Coronary artery (tissue), 2 donors: ENCODE data around the gene BRS3.

Experiments used
- DNase-seq: peaks from one replicate; pipeline ENCODE4 v3.0.0-alpha.2; 2017; ENCODE audit warnings: low spot score
- H3K27ac ChIP-seq, 2 donors: fragments of 200-600 bp; sonication (generic); one replicate each; pipeline ENCODE4 v1.5.1; 2016 to 2019
- H3K4me3 ChIP-seq: fragments of 200-600 bp; sonication (generic); 2 replicates; pipeline ENCODE4 v1.5.1; 2016; ENCODE audit warnings: mild to moderate bottlenecking, moderate library complexity
- CTCF ChIP-seq: fragments of 200-600 bp; sonication (generic); IDR thresholded peaks from one replicate; pipeline ENCODE4 v1.5.1; 2019; ENCODE audit warnings: antibody characterized with exemption

The BRS3 gene

GRCh38 chrX:136534131-136534530 lies 46.4 kb downstream of the BRS3 start:
- no peak for DNase-seq
- no peak for TF ChIP-seq CTCF

GRCh38 chrX:136538811-136539210 lies 51.1 kb downstream of the BRS3 start:
- no peak overlapping the region for H3K27ac ChIP-seq
- H3K4me3 ChIP-seq: no peak overlapping the region
- DNase-seq: no peak
- no peak for TF ChIP-seq CTCF

More at GRCh38 chrX:136534131-136534530, 46.4 kb downstream of the BRS3 start:
- H3K4me3 ChIP-seq: no peak overlapping the region
- no peak overlapping the region for H3K27ac ChIP-seq

- Histone ChIP-seq H3K27ac (no peak overlapping the region), H3K4me3 (no peak overlapping the region)
- no peak for TF ChIP-seq CTCF
- no peak for DNase-seq
Observed at GRCh38 chrX:136540226-136540625, 52.5 kb downstream of the BRS3 start.

- no peak overlapping the region for H3K4me3 ChIP-seq
- no peak overlapping the region for H3K27ac ChIP-seq
- DNase-seq: no peak
- TF ChIP-seq CTCF: no peak
Observed at GRCh38 chrX:136541294-136541693, 53.5 kb downstream of the BRS3 start.

- TF ChIP-seq CTCF: no peak
- Histone ChIP-seq H3K4me3 (no peak overlapping the region), H3K27ac (no peak overlapping the region)
- no peak for DNase-seq
Observed at GRCh38 chrX:136542281-136542680, 54.5 kb downstream of the BRS3 start.
